Stimulated activated effector memory CD8-positive, alpha-beta T cell treated with anti-CD3 and anti-CD28 coated beads, Interleukin-12 subunit alpha, Interleukin-12 subunit beta, amount 100 ng/mL, for 72 hours (primary cell): ENCODE data around the gene CD80.

Source experiments
- ATAC-seq: fragments of 150-1000 bp; cut with Tn5 transposase; 2 replicates; pipeline ENCODE4 v1.10.0; 2021
- DNase-seq, 2 donors: peaks; one replicate each; pipeline ENCODE4 v3.0.0; 2021 to 2022; ENCODE audit warnings: low spot score in 2 of 2
- H3K27ac Mint-ChIP-seq: one replicate; pipeline ENCODE4 v1.8.0; 2022; ENCODE audit warnings: mild to moderate bottlenecking, mixed read lengths
- H3K36me3 Mint-ChIP-seq: one replicate; pipeline ENCODE4 v1.8.0; 2022; ENCODE audit warnings: mild to moderate bottlenecking, mixed read lengths
- H3K4me1 Mint-ChIP-seq: one replicate; pipeline ENCODE4 v1.8.0; 2022; ENCODE audit warnings: mixed read lengths
- H3K4me3 Mint-ChIP-seq: one replicate; pipeline ENCODE4 v1.8.0; 2022; ENCODE audit warnings: mild to moderate bottlenecking, mixed read lengths
- H3K9me3 Mint-ChIP-seq: one replicate; pipeline ENCODE4 v1.8.0; 2022; ENCODE audit warnings: mixed read lengths

The CD80 gene

DNA sequence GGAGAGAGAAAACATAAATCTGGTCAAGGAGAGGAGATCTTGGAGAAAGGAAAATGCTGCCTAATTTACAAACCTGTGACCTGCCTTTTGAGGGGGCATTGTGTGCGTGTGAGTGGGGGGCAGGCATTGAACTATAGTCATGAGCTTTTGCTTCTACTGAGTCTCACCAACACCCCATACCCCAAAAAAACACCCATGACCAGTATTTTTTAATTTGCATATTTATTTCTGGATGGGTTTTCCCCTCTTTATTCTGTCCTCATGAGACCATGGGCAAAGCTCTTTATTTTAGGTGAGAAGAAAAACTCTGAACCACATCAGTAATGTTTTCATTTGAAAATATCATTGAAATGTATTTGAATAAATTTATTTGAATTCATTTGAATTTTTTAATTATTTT, 20.6 kb downstream of the CD80 start:
- no peaks in the 10 kb centered on the region for H3K9me3 Mint-ChIP-seq
- ATAC-seq = no peak
- H3K4me3 Mint-ChIP-seq = no peak overlapping the region
- no peak overlapping the region for H3K27ac Mint-ChIP-seq
- H3K4me1 Mint-ChIP-seq = peaks cover 8% of the 10 kb centered on the region
- peaks cover 37% of the 10 kb centered on the region for H3K36me3 Mint-ChIP-seq
- no peak for DNase-seq

DNA sequence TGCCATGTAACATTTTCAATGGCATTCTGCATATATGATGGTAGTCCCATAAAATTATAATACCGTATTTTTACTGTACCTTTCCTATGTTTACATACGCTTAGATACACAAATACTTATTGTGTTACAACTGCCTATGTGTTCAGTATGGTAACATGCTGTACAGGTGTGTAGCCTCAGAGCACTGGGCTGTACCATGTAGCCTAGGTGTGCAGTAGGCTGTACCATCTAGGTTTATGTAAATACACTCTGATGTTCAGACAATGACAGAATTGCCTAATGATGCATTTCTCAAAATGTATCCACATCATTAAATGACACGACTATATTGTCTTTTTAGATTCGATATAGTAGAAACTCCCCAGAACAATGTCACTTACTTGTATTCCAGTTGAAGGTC, 22.7 kb downstream of the CD80 start:
- H3K9me3 Mint-ChIP-seq = no peaks in the 10 kb centered on the region
- H3K36me3 Mint-ChIP-seq = peaks cover 46% of the 10 kb centered on the region
- H3K27ac Mint-ChIP-seq = no peak overlapping the region
- H3K4me3 Mint-ChIP-seq = no peak overlapping the region
- ATAC-seq (no peak), DNase-seq (no peak)
- peaks cover 3% of the 10 kb centered on the region for H3K4me1 Mint-ChIP-seq

DNA sequence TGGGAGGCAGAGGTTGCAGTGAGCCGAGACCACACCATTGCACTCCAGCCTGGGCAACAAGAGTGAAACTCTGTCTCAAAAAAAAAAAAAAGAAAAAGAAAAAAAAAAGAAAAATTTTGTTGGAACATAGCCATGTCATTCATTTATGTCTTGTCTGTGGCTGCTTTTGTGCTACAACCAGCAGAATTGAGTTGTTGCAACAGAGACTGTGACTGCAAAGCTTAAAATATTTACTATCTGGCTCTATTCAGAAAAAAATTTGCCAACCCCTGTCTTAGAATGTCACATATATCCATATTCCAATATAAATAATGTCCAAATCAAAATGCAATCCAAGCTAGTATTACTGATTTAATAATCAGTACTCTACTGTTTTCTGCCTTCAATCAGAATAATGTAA, 25.1 kb downstream of the CD80 start:
- Mint-ChIP-seq H3K4me3 (no peak overlapping the region), H3K4me1 (no peaks in the 10 kb centered on the region), H3K27ac (no peak overlapping the region), H3K36me3 (peaks cover 53% of the 10 kb centered on the region), H3K9me3 (no peaks in the 10 kb centered on the region)
- ATAC-seq (no peak), DNase-seq (no peak)

DNA sequence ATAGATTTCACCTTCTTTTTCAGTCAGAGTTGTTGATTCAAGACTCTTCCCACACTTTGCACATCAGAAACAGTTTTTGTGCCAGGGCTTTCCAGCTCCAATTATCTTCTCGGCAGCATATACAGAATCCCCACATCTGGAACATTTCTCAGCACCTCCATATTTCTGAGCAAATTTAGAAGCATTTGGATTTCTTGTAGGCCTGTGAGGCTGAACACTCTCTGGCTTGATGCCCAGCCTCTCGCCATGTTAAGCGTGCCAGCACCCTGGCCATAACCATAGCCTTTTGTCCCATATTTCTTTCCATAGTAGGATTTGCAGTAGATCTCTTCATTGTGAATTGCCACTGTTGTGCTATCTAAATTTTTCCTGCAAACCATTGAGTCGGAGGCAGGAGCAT, 28.3 kb downstream of the CD80 start:
- peaks cover 78% of the 10 kb centered on the region for H3K36me3 Mint-ChIP-seq
- H3K4me1 Mint-ChIP-seq = no peaks in the 10 kb centered on the region
- no peak overlapping the region for H3K4me3 Mint-ChIP-seq
- no peak for DNase-seq
- H3K27ac Mint-ChIP-seq = no peak overlapping the region
- ATAC-seq = no peak
- H3K9me3 Mint-ChIP-seq = peaks cover 2% of the 10 kb centered on the region

DNA sequence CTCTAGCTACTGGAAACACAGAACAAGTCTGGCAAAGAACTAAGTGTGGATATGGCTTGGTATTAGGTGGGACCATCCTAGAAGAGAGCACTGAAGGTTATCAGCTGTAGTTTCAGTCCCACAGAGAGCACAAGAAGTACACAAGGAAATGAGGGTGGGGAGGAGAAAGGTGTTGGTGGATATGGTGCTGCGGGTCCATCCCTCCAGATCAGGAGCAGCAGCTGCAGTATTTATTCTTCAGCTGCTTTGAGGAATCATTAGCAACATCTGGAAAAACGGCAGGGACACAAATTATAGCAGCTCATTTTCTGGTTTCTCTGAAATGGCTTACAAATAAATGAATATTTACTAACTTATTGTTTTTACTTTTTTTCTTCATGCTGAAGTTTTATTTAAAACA, 29.0 kb downstream of the CD80 start:
- Mint-ChIP-seq H3K9me3 (peaks cover 2% of the 10 kb centered on the region), H3K36me3 (peaks cover 76% of the 10 kb centered on the region), H3K27ac (no peak overlapping the region), H3K4me3 (no peak overlapping the region), H3K4me1 (no peaks in the 10 kb centered on the region)
- DNase-seq (no peak), ATAC-seq (no peak)

DNA sequence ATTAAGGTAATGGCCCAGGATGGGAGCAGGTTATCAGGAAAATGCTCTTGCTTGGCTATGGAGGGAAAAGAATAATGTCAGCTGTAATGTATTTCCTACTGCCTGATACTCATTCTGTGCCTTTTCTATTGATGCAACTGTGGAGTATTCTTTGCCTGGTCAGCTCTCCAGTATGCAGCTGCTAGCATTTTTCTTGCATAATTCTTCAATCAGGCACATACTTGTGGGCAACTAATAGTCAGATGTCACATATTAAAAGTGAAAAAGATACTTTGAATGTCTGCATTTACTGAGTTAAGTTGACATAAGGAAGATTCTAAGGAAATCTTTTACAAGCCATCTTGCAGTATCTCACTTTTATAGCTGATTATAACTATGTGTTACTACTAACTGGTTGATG, 29.5 kb downstream of the CD80 start:
- Mint-ChIP-seq H3K4me3 (no peak overlapping the region), H3K4me1 (no peaks in the 10 kb centered on the region), H3K36me3 (peaks cover 71% of the 10 kb centered on the region), H3K9me3 (peaks cover 2% of the 10 kb centered on the region), H3K27ac (no peak overlapping the region)
- no peak for DNase-seq
- no peak for ATAC-seq

DNA sequence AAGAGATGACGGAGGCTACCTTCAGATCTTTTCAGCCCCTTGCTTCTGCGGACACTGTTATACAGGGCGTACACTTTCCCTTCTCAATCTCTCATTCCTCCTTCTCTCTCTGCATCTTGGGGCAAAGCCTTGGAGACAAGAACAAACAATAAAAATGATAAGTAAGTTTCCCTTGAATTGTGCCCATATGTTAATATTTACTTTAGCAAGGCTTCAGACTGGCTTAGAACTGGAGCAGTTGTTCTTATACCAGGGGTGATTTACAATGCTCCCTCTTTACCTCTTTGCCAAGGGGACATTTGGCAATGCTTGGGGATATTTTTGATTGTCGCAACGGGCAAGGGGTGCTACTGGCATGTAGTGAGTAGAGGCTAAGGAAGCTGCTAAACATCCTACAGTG, 31.7 kb downstream of the CD80 start:
- Mint-ChIP-seq H3K36me3 (peaks cover 71% of the 10 kb centered on the region), H3K4me1 (no peaks in the 10 kb centered on the region), H3K4me3 (no peak overlapping the region), H3K9me3 (peaks cover 2% of the 10 kb centered on the region), H3K27ac (no peak overlapping the region)
- no peak for ATAC-seq
- no peak for DNase-seq

DNA sequence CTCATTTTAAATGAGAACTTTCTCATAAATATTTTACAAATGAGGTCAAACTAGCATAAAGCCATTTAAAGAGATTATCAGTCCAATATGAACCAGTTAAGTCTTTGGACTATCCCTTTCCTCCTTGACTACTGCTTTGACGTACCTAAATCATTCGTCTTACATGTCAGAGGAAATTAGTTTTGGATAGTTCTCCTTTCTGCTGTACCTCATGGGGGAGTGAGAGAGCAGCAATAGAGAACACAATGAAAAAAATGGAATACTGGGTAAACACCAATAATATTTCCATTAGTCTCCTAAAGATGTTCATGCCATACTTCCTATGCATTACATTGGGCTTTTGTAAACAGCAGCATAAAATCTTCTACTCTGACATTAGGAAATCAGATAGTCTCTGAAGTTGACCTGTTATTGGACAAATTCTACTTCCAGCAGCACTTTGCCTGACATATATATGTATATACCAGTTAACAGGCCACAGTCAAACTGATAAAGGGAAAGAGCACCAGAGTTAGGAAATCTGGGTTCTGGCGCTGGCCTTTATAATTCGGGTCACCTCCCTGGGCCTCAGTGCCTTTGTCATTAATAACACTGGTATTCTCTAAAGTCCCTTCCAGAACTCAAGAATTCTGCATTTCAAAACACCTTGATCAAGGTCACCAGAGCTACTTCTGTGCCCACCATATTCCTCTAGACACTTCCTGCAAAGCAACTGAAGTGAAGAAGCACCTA, 34.3 kb downstream of the CD80 start:
- H3K27ac Mint-ChIP-seq = no peak overlapping the region
- ATAC-seq = no peak

DNA sequence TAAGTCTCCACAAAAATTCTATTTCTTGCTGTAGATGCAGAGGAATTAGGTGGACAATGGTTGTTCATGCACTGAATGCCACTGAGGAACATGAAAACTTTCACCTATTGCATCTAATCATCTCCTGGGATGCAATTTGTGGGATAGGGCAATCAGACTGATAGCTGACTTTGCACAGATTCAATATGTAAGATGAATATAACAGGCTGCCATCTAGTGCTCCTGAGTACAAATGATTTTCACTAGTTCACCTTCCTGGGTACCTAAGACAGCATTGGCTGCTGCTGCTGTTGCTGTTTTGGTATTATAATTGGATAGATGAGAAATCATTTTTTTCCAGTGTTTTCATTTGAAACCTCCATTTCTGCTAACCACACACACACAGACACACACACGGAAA, 41.4 kb downstream of the CD80 start:
- H3K4me1 Mint-ChIP-seq = peaks cover 7% of the 10 kb centered on the region
- no peak overlapping the region for H3K4me3 Mint-ChIP-seq
- H3K9me3 Mint-ChIP-seq = no peaks in the 10 kb centered on the region
- DNase-seq = no peak
- no peak overlapping the region for H3K27ac Mint-ChIP-seq
- no peak for ATAC-seq
- peaks cover 100% of the 10 kb centered on the region for H3K36me3 Mint-ChIP-seq

More for the DNA sequence above, 34.3 kb downstream of the CD80 start:
- peaks cover 2% of the 10 kb centered on the region for H3K9me3 Mint-ChIP-seq
- H3K4me1 Mint-ChIP-seq = no peaks in the 10 kb centered on the region
- peaks cover 85% of the 10 kb centered on the region for H3K36me3 Mint-ChIP-seq
- no peak overlapping the region for H3K4me3 Mint-ChIP-seq
- no peak for DNase-seq

DNA sequence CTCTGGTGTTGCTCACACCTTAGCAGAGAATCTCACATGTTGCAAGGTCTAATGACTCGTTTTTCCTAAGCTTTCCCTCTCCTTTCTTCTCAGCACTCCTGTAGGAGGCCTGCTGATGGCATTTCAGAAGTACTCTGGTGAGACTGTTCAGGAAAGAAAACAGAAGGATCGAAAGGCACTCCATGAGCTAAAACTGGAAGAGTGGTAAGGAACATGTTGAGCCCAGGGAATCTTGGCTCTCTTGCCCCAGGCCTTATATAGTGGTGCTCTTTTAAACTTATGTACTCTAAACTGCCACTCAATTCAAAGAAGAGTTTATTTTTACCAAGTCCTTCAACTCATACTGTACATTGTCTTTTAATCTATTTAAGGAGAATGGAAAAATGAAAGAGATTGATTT, 42.3 kb downstream of the CD80 start:
- Mint-ChIP-seq H3K4me3 (no peak overlapping the region), H3K4me1 (peaks cover 10% of the 10 kb centered on the region), H3K27ac (no peak overlapping the region), H3K36me3 (peaks cover 100% of the 10 kb centered on the region), H3K9me3 (no peaks in the 10 kb centered on the region)
- DNase-seq = no peak
- ATAC-seq = no peak

DNA sequence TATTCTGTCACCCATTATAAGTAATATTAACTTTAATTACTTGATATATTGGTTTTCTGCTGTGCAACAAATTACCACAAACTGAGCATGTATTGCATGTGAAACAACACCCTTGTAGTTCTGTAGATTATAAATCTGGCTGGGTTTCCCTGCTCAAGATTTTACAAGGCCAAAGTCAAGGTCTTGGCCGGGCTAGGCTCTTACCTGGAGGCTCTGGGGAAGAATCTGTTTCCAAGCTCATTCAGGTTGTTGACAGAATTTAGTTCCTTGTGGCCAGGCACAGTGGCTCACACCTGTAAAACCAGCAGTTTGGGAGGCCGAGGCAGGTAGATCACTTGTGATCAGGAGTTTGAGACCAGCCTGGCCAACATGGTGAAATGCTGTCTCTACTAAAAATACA, 44.8 kb downstream of the CD80 start:
- H3K4me1 Mint-ChIP-seq = peaks cover 10% of the 10 kb centered on the region
- no peak for DNase-seq
- no peak overlapping the region for H3K27ac Mint-ChIP-seq
- H3K9me3 Mint-ChIP-seq = no peaks in the 10 kb centered on the region
- no peak overlapping the region for H3K4me3 Mint-ChIP-seq
- ATAC-seq = no peak
- H3K36me3 Mint-ChIP-seq = peaks cover 96% of the 10 kb centered on the region

DNA sequence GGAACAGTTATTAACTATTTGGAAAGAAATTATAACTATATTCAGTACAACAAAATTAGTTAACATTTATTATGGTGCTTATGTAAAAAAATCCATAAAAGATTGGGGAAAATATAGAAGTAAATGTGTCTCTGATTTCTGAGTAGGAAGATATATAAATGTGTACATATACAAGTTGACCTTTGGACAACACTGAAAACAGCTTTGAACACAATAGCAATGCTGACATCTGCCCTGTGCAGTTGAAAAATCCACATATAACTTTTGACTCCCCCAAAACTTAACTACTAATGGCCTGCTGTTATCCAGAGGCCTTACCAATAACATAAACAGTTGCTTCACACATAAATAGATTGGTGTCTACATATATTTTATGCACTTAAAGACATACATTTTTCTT, 48.7 kb downstream of the CD80 start:
- Mint-ChIP-seq H3K9me3 (no peaks in the 10 kb centered on the region), H3K4me3 (no peak overlapping the region), H3K27ac (no peak overlapping the region), H3K4me1 (peaks cover 31% of the 10 kb centered on the region), H3K36me3 (peaks cover 94% of the 10 kb centered on the region)
- no peak for ATAC-seq
- DNase-seq = no peak

DNA sequence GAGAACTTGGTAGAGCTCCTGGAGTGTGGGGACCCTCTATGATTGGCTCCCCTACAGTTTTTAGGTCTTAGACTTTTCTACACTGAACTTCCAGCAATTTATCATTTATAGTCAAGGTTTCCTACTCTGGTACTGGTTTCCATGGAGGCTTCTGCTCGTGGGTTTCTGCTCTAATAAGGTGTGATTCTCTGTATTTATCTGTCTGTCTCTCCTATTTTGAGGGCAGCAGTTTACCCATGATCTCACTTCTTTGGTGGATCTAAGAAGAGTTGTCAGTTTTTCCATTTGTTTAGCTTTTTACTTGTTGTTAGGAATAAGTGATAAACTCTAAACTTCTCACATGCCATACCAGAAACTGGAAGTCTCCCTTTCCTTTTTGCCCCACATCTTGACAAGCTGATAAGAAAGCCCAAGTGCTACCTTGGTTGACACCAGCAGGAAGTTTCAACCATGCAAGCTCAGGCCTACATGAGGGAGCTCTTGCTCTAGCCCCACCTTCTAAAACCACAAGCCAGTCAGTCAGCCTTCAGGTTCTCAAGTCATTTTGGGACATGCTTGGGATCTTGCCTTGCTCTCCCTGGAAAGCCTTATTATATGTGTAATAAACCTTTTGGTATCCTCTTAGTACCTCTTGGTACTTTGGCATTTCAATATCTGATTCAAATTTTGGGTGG, 51.1 kb downstream of the CD80 start:
- DNase-seq (no peak), ATAC-seq (peak; percentile 90)
- Mint-ChIP-seq H3K36me3 (peaks cover 94% of the 10 kb centered on the region), H3K9me3 (no peaks in the 10 kb centered on the region), H3K27ac (peak overlapping the region; percentile 94), H3K4me1 (peaks cover 31% of the 10 kb centered on the region), H3K4me3 (no peak overlapping the region)

DNA sequence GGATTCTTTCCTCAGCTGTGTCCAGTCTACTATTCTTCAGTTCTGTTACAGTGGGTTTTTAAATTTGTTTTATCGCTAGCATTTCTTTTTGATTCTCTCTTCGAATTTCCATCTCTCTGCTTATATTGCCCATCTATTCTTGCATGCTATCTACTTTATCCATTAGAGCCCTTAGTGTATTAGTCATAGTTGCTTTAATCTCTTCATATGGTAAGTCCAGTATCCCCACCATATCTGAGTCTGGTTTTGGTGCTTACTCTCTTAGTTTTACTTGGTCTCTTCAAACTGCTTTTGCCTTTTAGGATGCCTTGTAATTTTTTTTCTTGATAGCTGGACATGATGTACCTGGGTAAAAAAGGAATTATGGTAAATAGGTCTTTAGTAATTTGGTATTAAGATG, 52.0 kb downstream of the CD80 start:
- H3K36me3 Mint-ChIP-seq = peaks cover 94% of the 10 kb centered on the region
- ATAC-seq (no peak), DNase-seq (no peak)
- no peaks in the 10 kb centered on the region for H3K9me3 Mint-ChIP-seq
- H3K4me3 Mint-ChIP-seq = peak overlapping the region; percentile 29
- peak overlapping the region; percentile 94 for H3K27ac Mint-ChIP-seq
- peaks cover 25% of the 10 kb centered on the region for H3K4me1 Mint-ChIP-seq

DNA sequence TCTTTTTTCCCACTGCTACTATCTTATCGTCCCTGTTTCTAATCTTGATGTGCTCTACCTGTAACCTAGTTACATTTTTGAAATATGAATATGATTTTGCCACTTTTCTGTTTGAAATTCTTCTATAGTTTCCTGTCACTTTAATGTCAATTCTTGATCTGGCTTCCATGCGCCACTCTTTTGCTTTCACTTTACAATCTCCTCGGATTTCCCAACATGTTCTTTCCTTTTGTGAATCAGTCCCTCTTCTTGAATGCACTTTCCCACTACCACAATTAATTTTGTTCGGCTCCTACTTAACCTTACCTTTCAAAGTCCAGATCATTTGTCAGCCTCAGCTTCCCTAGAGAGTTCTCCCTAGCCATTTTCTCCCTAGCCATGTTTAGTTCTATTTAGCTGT, 52.8 kb downstream of the CD80 start:
- Mint-ChIP-seq H3K4me3 (peak overlapping the region; percentile 29), H3K27ac (peak overlapping the region; percentile 94), H3K4me1 (peaks cover 25% of the 10 kb centered on the region), H3K36me3 (peaks cover 95% of the 10 kb centered on the region), H3K9me3 (no peaks in the 10 kb centered on the region)
- ATAC-seq (no peak), DNase-seq (no peak)

DNA sequence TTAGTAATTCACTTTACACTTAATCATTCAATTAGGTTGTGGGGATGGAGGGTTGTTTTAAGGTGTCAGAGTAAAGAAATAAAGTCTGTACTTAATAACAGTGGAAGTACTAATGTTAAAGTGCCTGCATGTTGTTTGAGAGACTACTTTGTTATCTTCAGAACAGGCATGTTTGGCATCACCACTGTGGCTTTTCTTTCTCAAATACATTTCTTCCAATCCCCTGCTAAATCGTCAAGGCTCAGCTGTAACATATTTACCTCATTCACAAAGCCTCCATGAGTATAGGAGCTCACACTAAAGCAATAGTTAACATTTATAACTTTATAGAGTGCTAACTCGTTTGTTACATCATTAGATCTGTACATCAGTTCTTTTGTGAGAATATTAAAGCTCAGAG, 58.5 kb downstream of the CD80 start:
- H3K36me3 Mint-ChIP-seq = peaks cover 70% of the 10 kb centered on the region
- DNase-seq (no peak), ATAC-seq (no peak)
- H3K9me3 Mint-ChIP-seq = no peaks in the 10 kb centered on the region
- peaks cover 27% of the 10 kb centered on the region for H3K4me1 Mint-ChIP-seq
- H3K27ac Mint-ChIP-seq = no peak overlapping the region
- H3K4me3 Mint-ChIP-seq = peak overlapping the region; percentile 96
